ENCODE results near the gene TFR2. TPM values are rescaled to one million over a fixed set of nuclear protein-coding genes. Genes with fewer than 3 reads are reported as not detected.

TFR2 gene
- total and polyA plus RNA-seq, 2 of the 4 experiments (the other 2 are of a cell fraction): 0.18 to 0.50 TPM

- Histone ChIP-seq H2BK120ac (ENCODE audit: low read depth, low read length) (no peak overlapping the region), H3K23ac (ENCODE audit: low read depth, low read length) (no peak overlapping the region), H2BK5ac (ENCODE audit: low read depth, low read length, poor library complexity, severe bottlenecking) (no peak overlapping the region), H3K4me2 (ENCODE audit: low read depth, low read length) (no peak overlapping the region), H2AK5ac (ENCODE audit: low read depth, low read length) (no peak overlapping the region), H3K36me3 (ENCODE audit: control insufficient read depth, insufficient read depth, low read length) (peaks cover 4% of the 10 kb centered on the region), H3K4me3 (ENCODE audit: insufficient read depth, low read depth, low read length) (no peak overlapping the region), H3K14ac (replicated peaks; ENCODE audit: low read depth, low read length) (no peak overlapping the region), H2BK15ac (ENCODE audit: low read depth, low read length) (no peak overlapping the region), H3K4ac (ENCODE audit: low read depth, low read length) (no peak overlapping the region), H3K4me1 (ENCODE audit: control insufficient read depth, insufficient read depth, low read length) (no peaks in the 10 kb centered on the region), H2AFZ (replicated peaks; ENCODE audit: low read length, poor library complexity) (no peak overlapping the region), H3K9me3 (ENCODE audit: control insufficient read depth, insufficient read depth, low read length) (no peaks in the 10 kb centered on the region), H4K8ac (ENCODE audit: low read depth in 2 of 2, low read length in 2 of 2) (no peak overlapping the region), H2AK9ac (replicated peaks; ENCODE audit: low read depth, low read length, poor library complexity) (no peak overlapping the region), H4K20me1 (ENCODE audit: insufficient read depth, low read length) (no peaks in the 10 kb centered on the region; the same call in 1 of the 2 replicates), H2BK20ac (ENCODE audit: low read depth, low read length) (no peak overlapping the region), H3K56ac (ENCODE audit: extremely low read depth, insufficient read depth, low read length) (no peak overlapping the region), H3K79me1 (ENCODE audit: low read depth in 1 of 2, low read length in 2 of 2) (no peaks in the 10 kb centered on the region; a peak in 1 of 4 replicates), H3K18ac (ENCODE audit: low read depth, low read length) (no peak overlapping the region), H3K27me3 (ENCODE audit: control insufficient read depth, insufficient read depth, low read length) (no peaks in the 10 kb centered on the region), H3K9me1 (ENCODE audit: insufficient read depth, low read length) (peaks cover 2% of the 10 kb centered on the region), H3K9ac (ENCODE audit: low read depth, low read length) (no peak overlapping the region), H4K91ac (ENCODE audit: insufficient read depth, low read depth, low read length) (no peak overlapping the region), H3K27ac (ENCODE audit: insufficient read depth, low read length) (no peak overlapping the region), H4K5ac (ENCODE audit: low read depth, low read length) (no peak overlapping the region)
- ChIA-PET POLR2A (ENCODE audit: unreplicated experiment) (no interaction called here), CTCF (no interaction called here)
- DNase-seq (no peak), ATAC-seq (ENCODE audit: low read depth) (no peak)
- no peak for TF ChIP-seq MAZ (IDR thresholded peaks at IDR 0.05; ENCODE audit: borderline replicate concordance, low read depth, low read length)
- TF ChIP-seq BHLHE40 (IDR thresholded peaks at IDR 0.05; ENCODE audit: low read depth, low read length): no peak
- no TSS peak for BruUV-seq (replicated peaks)
- in situ Hi-C loops (cut with MboI; ENCODE audit: low sequenced_read_pairs) (no loop called here), intact Hi-C loops (cut with micrococcal nuclease) (no loop called here), dilution Hi-C loops (cut with HindIII; ENCODE audit: low sequenced_read_pairs, unreplicated experiment) (no loop called here)
- WGBS, 2 experiments (ENCODE audit: extremely low coverage in 2 of 2, insufficient read length in 1 of 2): 94% methylated on average over 19 of the region's 23 CpGs; no CpG with 5 or more reads in 1 of the 2 experiments
Measured at GRCh38 chr7:100620804-100621203, 20.5 kb downstream of the TFR2 start.

Measured in IMR-90 (cell line).